ENCODE results near the gene ATRN. TPM values are rescaled to one million over a fixed set of nuclear protein-coding genes. Genes with fewer than 3 reads are reported as not detected.

The ATRN gene
- total and polyA plus RNA-seq, 7 donors, result 1.2 to 16.1 (median 11.4) TPM

- Histone ChIP-seq H3K4me1 (peaks cover 0 to 13% (median 12%) of the 10 kb centered on the region in 4 donors), H3K4me3 (no peak overlapping the region), H3K36me3 (no peaks in the 10 kb centered on the region), H3K27me3 (peaks cover 13 to 38% (median 25%) of the 10 kb centered on the region in 3 donors), H3K9me3 (no peaks in the 10 kb centered on the region), H3K27ac (no peak overlapping the region)
- peak; percentile 46 for DNase-seq
- intact Hi-C loops (cut with DNase I), result no loop called here
- 64 to 80% methylated on average over 12 of the region's 12 CpGs for WGBS, 2 donors
- no peak for TF ChIP-seq EP300 (IDR thresholded peaks at IDR 0.05)
Observed at GRCh38 chr20:3659492-3660261, 188.9 kb downstream of the ATRN start.

- WGBS, 2 donors, result 6 to 10% methylated on average over 75 of the region's 75 CpGs
- peak; percentile 48 for DNase-seq
- H3K9me3 ChIP-seq, result no peaks in the 10 kb centered on the region
- H3K36me3 ChIP-seq, result no peaks in the 10 kb centered on the region
- TF ChIP-seq CTCF (IDR thresholded peaks at IDR 0.05), result no peak
- no peak for TF ChIP-seq POLR2AphosphoS5 (IDR thresholded peaks at IDR 0.05)
- no peak for TF ChIP-seq POLR2A (IDR thresholded peaks at IDR 0.05)
- H3K27ac ChIP-seq, result no peak overlapping the region
- peaks cover 13 to 38% (median 25%) of the 10 kb centered on the region in 3 donors for H3K27me3 ChIP-seq
- peaks cover 0 to 13% (median 12%) of the 10 kb centered on the region in 4 donors for H3K4me1 ChIP-seq
- intact Hi-C loops (cut with DNase I), result no loop called here
- peak overlapping the region in 3 of 4 donors; percentile 16 to 41 (median 36) for H3K4me3 ChIP-seq
Observed at GRCh38 chr20:3660262-3661059, 189.6 kb downstream of the ATRN start.

GRCh38 chr20:3661060-3661813 is 190.4 kb downstream of the ATRN start:
- peak overlapping the region in 3 of 4 donors; percentile 16 to 41 (median 36) for H3K4me3 ChIP-seq
- no peaks in the 10 kb centered on the region for H3K9me3 ChIP-seq
- H3K36me3 ChIP-seq, result no peaks in the 10 kb centered on the region
- no peak overlapping the region for H3K27ac ChIP-seq
- intact Hi-C loops (cut with DNase I), result no loop called here
- peaks cover 13 to 38% (median 25%) of the 10 kb centered on the region in 3 donors for H3K27me3 ChIP-seq
- TF ChIP-seq EP300 (IDR thresholded peaks at IDR 0.05) (no peak), POLR2A (IDR thresholded peaks at IDR 0.05) (no peak), POLR2AphosphoS5 (IDR thresholded peaks at IDR 0.05) (no peak), CTCF (IDR thresholded peaks at IDR 0.05) (no peak)
- 15 to 17% methylated on average over 60 of the region's 60 CpGs for WGBS, 2 donors
- peaks cover 0 to 17% (median 15%) of the 10 kb centered on the region in 4 donors for H3K4me1 ChIP-seq
- peak; percentile 52 for DNase-seq

- no peak for TF ChIP-seq CTCF (IDR thresholded peaks at IDR 0.05)
- no peak for TF ChIP-seq POLR2AphosphoS5 (IDR thresholded peaks at IDR 0.05)
- no peak for TF ChIP-seq POLR2A (IDR thresholded peaks at IDR 0.05)
- no peak for TF ChIP-seq EP300 (IDR thresholded peaks at IDR 0.05)
- Histone ChIP-seq H3K36me3 (no peaks in the 10 kb centered on the region), H3K4me1 (peaks cover 0 to 21% (median 18%) of the 10 kb centered on the region in 4 donors), H3K4me3 (no peak overlapping the region), H3K27me3 (peaks cover 13 to 38% (median 25%) of the 10 kb centered on the region in 3 donors), H3K27ac (no peak overlapping the region), H3K9me3 (no peaks in the 10 kb centered on the region)
- intact Hi-C loops (cut with DNase I), result no loop called here
- DNase-seq, result peak; percentile 61
- WGBS, 2 donors, result 67 to 74% methylated on average over 12 of the region's 12 CpGs
Observed at GRCh38 chr20:3661814-3662665, 191.2 kb downstream of the ATRN start.

Data from sigmoid colon (tissue), 7 donors.